K562 (cell line): ENCODE measurements around the gene ITGA11. TPM values are rescaled to one million over a fixed set of nuclear protein-coding genes. Genes with fewer than 3 reads are reported as not detected.

Source experiments
- ATAC-seq: fragments of 200-7000 bp; cut with Tn5 transposase; 3 replicates; pipeline ENCODE4 v1.9.1; 2020; ENCODE audit warnings: moderate library complexity
- BruUV-seq: library from RNA; stranded (reverse); fragments of 400-500 nt; replicated peaks from 2 replicates; lab custom pipeline; 2021; lab: Mats Ljungman, UMichigan
- CTCF ChIA-PET: fragments of 300-600 bp; formaldehyde crosslinking; extraction: SDS; loops from one replicate; lab custom pipeline; 2021; ENCODE audit warnings: low intra/inter-chr PET ratio; lab: Yijun Ruan, JAX
- POLR2A ChIA-PET: fragments of 300-600, 350-650 bp; sonication (Branson Sonifier 250); formaldehyde crosslinking; extraction: SDS; loops from one replicate; lab custom pipeline; 2021; ENCODE audit warnings: antibody characterized with exemption, inconsistent platforms; lab: Yijun Ruan, JAX
- DNase-seq, 4 experiments: peaks; one replicate each; pipeline versions ENCODE4 v3.0.0 to v3.0.0-alpha.2; 2011 to 2018; ENCODE audit warnings: low spot score in 3 of 4, mixed read lengths in 3 of 4; ENCODE audit errors: extremely low read depth in 1 of 4
- FAIRE-seq: peaks from 2 replicates; lab custom pipeline; 2011; peaks lifted over from hg19 to GRCh38; lab: Jason Lieb, UNC
- H2AFZ ChIP-seq: 2 replicates; pipeline ENCODE4 v1.6.0; 2011; ENCODE audit warnings: low read depth, low read length, control low read depth, inconsistent platforms
- H3K27ac ChIP-seq: fragments of 200-600 bp; 3 replicates; pipeline ENCODE4 v1.8.0; 2011; ENCODE audit warnings: low read depth, mild to moderate bottlenecking, control low read depth, inconsistent platforms, low read length, moderate library complexity, mixed read lengths; ENCODE audit errors: extremely low read depth
- H3K27me3 ChIP-seq, 2 experiments: fragments of 300-600 bp in 1 of 2; 2 replicates in 1 of 2; 3 replicates in 1 of 2; pipeline versions ENCODE4 v1.6.0 to v1.8.0; 2011; ENCODE audit warnings: inconsistent platforms in 2 of 2, low read length in 2 of 2, mild to moderate bottlenecking in 1 of 2, mixed read lengths in 1 of 2, moderate library complexity in 1 of 2; ENCODE audit not compliant: control insufficient read depth in 2 of 2, insufficient read depth in 2 of 2
- H3K36me3 ChIP-seq: fragments of 300-600 bp; 3 replicates; pipeline ENCODE4 v1.8.0; 2011; ENCODE audit warnings: mild to moderate bottlenecking, low read length, inconsistent platforms; ENCODE audit not compliant: control insufficient read depth, insufficient read depth
- H3K4me1 ChIP-seq, 2 experiments: fragments of 200-600 bp in 1 of 2; replicated peaks in 1 of 2; 2 replicates in 1 of 2; 3 replicates in 1 of 2; pipeline versions ENCODE4 v1.5.1 to v1.8.0; 2011; ENCODE audit warnings: inconsistent platforms in 2 of 2, low read length in 2 of 2, mild to moderate bottlenecking in 1 of 2, mixed read lengths in 1 of 2, moderate library complexity in 1 of 2; ENCODE audit not compliant: control insufficient read depth in 2 of 2, insufficient read depth in 2 of 2
- H3K4me2 ChIP-seq: 2 replicates; pipeline ENCODE4 v1.6.1; 2011; ENCODE audit warnings: low read length, control low read depth, inconsistent platforms, mixed read lengths; ENCODE audit not compliant: insufficient read depth
- H3K4me3 ChIP-seq: fragments of 200-600 bp; sonication (generic), shearing (Covaris generic); 2 replicates; pipeline ENCODE4 v1.5.1; 2016; ENCODE audit warnings: control low read depth, inconsistent platforms
- H3K79me2 ChIP-seq: fragments of 200-600 bp; 3 replicates; pipeline ENCODE4 v1.8.0; 2011; ENCODE audit warnings: low read length, inconsistent platforms; ENCODE audit not compliant: control insufficient read depth, insufficient read depth
- H3K9ac ChIP-seq, 2 experiments: 2 replicates each; pipeline versions ENCODE4 v1.6.0 to v1.6.1; 2011; ENCODE audit warnings: low read depth in 2 of 2, low read length in 2 of 2, control low read depth in 1 of 2, inconsistent platforms in 1 of 2, mild to moderate bottlenecking in 1 of 2, mixed read lengths in 1 of 2; ENCODE audit not compliant: insufficient read depth in 1 of 2
- H3K9me1 ChIP-seq: one replicate; pipeline ENCODE4 v1.6.0; 2011; ENCODE audit warnings: inconsistent platforms, mild to moderate bottlenecking, low read length, moderate library complexity; ENCODE audit not compliant: control insufficient read depth, insufficient read depth
- H3K9me3 ChIP-seq: replicated peaks from 2 replicates; pipeline ENCODE4 v1.5.1; 2011; ENCODE audit warnings: low read depth, low read length, inconsistent platforms; ENCODE audit not compliant: control insufficient read depth, insufficient read depth
- H4K20me1 ChIP-seq: replicated peaks from 2 replicates; pipeline ENCODE4 v1.6.1; 2011; ENCODE audit warnings: low read length, inconsistent platforms, mixed read lengths; ENCODE audit not compliant: control insufficient read depth, insufficient read depth
- BRF2 ChIP-seq: IDR thresholded peaks from 3 replicates; pipeline ENCODE4 v1.6.1; 2011; ENCODE audit warnings: borderline replicate concordance, mild to moderate bottlenecking; ENCODE audit not compliant: insufficient read length, insufficient read depth
- DNMT1 ChIP-seq: fragments of 450-650 bp; IDR thresholded peaks from 2 replicates; pipeline ENCODE4 v1.6.1; 2016; ENCODE audit warnings: antibody characterized with exemption, mild to moderate bottlenecking
- ELF4 ChIP-seq: fragments of 450-650 bp; formaldehyde crosslinking; IDR thresholded peaks from 2 replicates; pipeline ENCODE4 v1.4.0; 2022; ENCODE audit warnings: missing genetic modification characterization
- FIP1L1 ChIP-seq: fragments of 200-400 bp; formaldehyde crosslinking; IDR thresholded peaks from 2 replicates; pipeline ENCODE4 v1.6.1; 2018; ENCODE audit warnings: mild to moderate bottlenecking, low read depth, low read length; ENCODE audit not compliant: poor library complexity, severe bottlenecking
- ZBTB8A ChIP-seq: fragments of 450-650 bp; IDR thresholded peaks from 2 replicates; pipeline ENCODE4 v1.6.1; 2018; ENCODE audit warnings: mild to moderate bottlenecking, moderate library complexity; ENCODE audit not compliant: partially characterized antibody
- ZKSCAN8 ChIP-seq: fragments of 200-800 bp; sonication (Bioruptor generic); IDR thresholded peaks from 2 replicates; pipeline ENCODE4 v1.6.1; 2016; ENCODE audit warnings: missing genetic modification characterization, missing compliant biosample characterization
- ZNF12 ChIP-seq: sonication (generic); formaldehyde crosslinking; IDR thresholded peaks from 2 replicates; pipeline ENCODE4 v1.4.0; 2020; ENCODE audit warnings: mild to moderate bottlenecking, missing genetic modification reagents
- ZNF318 ChIP-seq, 2 experiments: fragments of 450-650 bp; IDR thresholded peaks; 2 replicates each; pipeline ENCODE4 v1.6.1; 2016; ENCODE audit warnings: mild to moderate bottlenecking in 2 of 2, borderline replicate concordance in 1 of 2, low read depth in 1 of 2, moderate library complexity in 1 of 2
- ZNF444 ChIP-seq: fragments of 250-450 bp; sonication (Bioruptor Pico); IDR thresholded peaks from 2 replicates; pipeline ENCODE4 v1.4.0; 2020; ENCODE audit warnings: mild to moderate bottlenecking, moderate library complexity
- ZNF584 ChIP-seq: fragments of 200-800 bp; sonication (Bioruptor generic); IDR thresholded peaks from 2 replicates; pipeline ENCODE4 v1.6.1; 2016; ENCODE audit warnings: low read depth, mild to moderate bottlenecking, missing genetic modification characterization, missing compliant biosample characterization
- ZNF589 ChIP-seq: fragments of 200-800 bp; sonication (Bioruptor generic); IDR thresholded peaks from 2 replicates; pipeline ENCODE4 v1.6.1; 2016; ENCODE audit warnings: low read depth, missing genetic modification characterization, missing compliant biosample characterization
- WGBS: fragments of 100-300 bp; shearing (Covaris generic); methylation state at CpG from one replicate; pipeline ENCODE4 v1.1.6; 2016; ENCODE audit warnings: low coverage, mixed read lengths; ENCODE audit not compliant: insufficient coverage; ENCODE audit errors: missing lambda C conversion rate; 5-methylcytosine and 5-hydroxymethylcytosine counted together
- in situ Hi-C: fragments of 300-500 bp; cut with MboI; formaldehyde crosslinking; loops from 4 replicates; pipeline ENCODE4 v1.15.0; 2018; ENCODE audit warnings: inconsistent platforms, mixed read lengths
- intact Hi-C: fragments of 100-400 bp; cut with micrococcal nuclease; formaldehyde crosslinking; loops from 2 replicates; pipeline ENCODE4 v1.14.2; 2022
- polyA plus RNA-seq, 8 experiments: library from polyadenylated mRNA; depleted of rRNA in 4 of 8; stranded (reverse) in 5 of 8; unstranded in 3 of 8; fragments of >200 nt; fragmentation: Nextera tagmentation in 2 of 8; fragmentation: Illumina TruSeq in 1 of 8; extraction: Ambion mirVana in 2 of 8; extraction: Trizol in 1 of 8; gene quantifications; 2 replicates each; pipeline versions ENCODE4 v1.2.1 to v1.2.3, GENCODE V29; 2011 to 2014; ENCODE audit warnings: inconsistent platforms in 1 of 8, missing spikeins in 1 of 8
- total RNA-seq, 7 experiments: library from RNA; depleted of rRNA in 6 of 7; stranded (reverse); fragments of >200 nt in 6 of 7; fragmentation: Illumina TruSeq in 2 of 7; extraction: Trizol in 2 of 7; gene quantifications; 2 replicates each; pipeline versions ENCODE4 v1.2.1 to v1.2.3, GENCODE V29; 2011 to 2021; ENCODE audit warnings: low replicate concordance in 1 of 7
- TF ChIP-seq, protein P1 (sequence below): sonication (generic); formaldehyde crosslinking; IDR thresholded peaks from 2 replicates; pipeline ENCODE4 v1.8.1; 2022; ENCODE audit warnings: missing genetic modification reagents

The ITGA11 gene
- total and polyA plus RNA-seq, 9 of the 15 experiments (the other 6 are each of a cell fraction or from before 2014, with no cell fraction given) = 0.01 TPM; not detected in 8

GRCh38 chr15:68301301-68301700 is 130.7 kb downstream of the ITGA11 start:
- no TSS peak for BruUV-seq
- ChIA-PET POLR2A (no interaction called here), CTCF (no interaction called here)
- Histone ChIP-seq H3K9me1 (no peaks in the 10 kb centered on the region), H3K36me3 (no peaks in the 10 kb centered on the region), H3K4me3 (no peak overlapping the region), H2AFZ (no peak overlapping the region), H3K4me2 (no peak overlapping the region), H4K20me1 (no peaks in the 10 kb centered on the region), H3K9ac (no peak overlapping the region), H3K27ac (no peak overlapping the region), H3K9me3 (no peaks in the 10 kb centered on the region), H3K4me1 (peaks cover 0 to 6% of the 10 kb centered on the region in 2 experiments; a peak in 2 of 5 replicates), H3K79me2 (no peaks in the 10 kb centered on the region), H3K27me3 (peaks cover 0 to 6% of the 10 kb centered on the region in 2 experiments; a peak in 2 of 5 replicates)
- intact Hi-C loops = no loop called here
- in situ Hi-C loops = loop anchor here (5.0 kb wide), 1 partner anchor 54 kb away; no protein-coding TSS in a partner anchor
- DNase-seq = no peak
- no peak for ATAC-seq
- 57% methylated on average over 8 of the region's 8 CpGs for WGBS
- FAIRE-seq = no peak
- TF ChIP-seq, protein P1, sequence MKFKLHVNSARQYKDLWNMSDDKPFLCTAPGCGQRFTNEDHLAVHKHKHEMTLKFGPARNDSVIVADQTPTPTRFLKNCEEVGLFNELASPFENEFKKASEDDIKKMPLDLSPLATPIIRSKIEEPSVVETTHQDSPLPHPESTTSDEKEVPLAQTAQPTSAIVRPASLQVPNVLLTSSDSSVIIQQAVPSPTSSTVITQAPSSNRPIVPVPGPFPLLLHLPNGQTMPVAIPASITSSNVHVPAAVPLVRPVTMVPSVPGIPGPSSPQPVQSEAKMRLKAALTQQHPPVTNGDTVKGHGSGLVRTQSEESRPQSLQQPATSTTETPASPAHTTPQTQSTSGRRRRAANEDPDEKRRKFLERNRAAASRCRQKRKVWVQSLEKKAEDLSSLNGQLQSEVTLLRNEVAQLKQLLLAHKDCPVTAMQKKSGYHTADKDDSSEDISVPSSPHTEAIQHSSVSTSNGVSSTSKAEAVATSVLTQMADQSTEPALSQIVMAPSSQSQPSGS (CRISPR knock-in tag) = no peak
- TF ChIP-seq ZNF444 (CRISPR knock-in tag) (no peak), ZBTB8A (no peak), FIP1L1 (no peak), ZNF318 (IDR thresholded peaks at IDR 0.05; ENCODE audit: borderline replicate concordance in 1 of 2, low read depth in 1 of 2) (no peak), ZNF584 (no peak), ZKSCAN8 (no peak), ZNF12 (CRISPR knock-in tag) (no peak), ELF4 (no peak), ZNF589 (no peak), DNMT1 (no peak), BRF2 (no peak)
